HEK293 (cell line): ENCODE data around the gene SPTLC2.

Experiments used
- CTCF ChIA-PET: fragments of 350-600 bp; formaldehyde crosslinking; extraction: SDS; loops from one replicate; lab custom pipeline; 2021; ENCODE audit warnings: antibody characterized with exemption; lab: Yijun Ruan, JAX
- POLR2A ChIA-PET: fragments of 300-600 bp; formaldehyde crosslinking; extraction: SDS; loops from one replicate; lab custom pipeline; 2020; ENCODE audit warnings: antibody characterized with exemption, inconsistent platforms; lab: Yijun Ruan, JAX
- H3K27ac ChIP-seq: fragments of 200-500 bp; sonication (Bioruptor generic); 2 replicates; pipeline ENCODE4 v1.5.1; 2014; ENCODE audit warnings: low read depth, low read length, control low read depth, inconsistent platforms; ENCODE audit errors: extremely low read depth
- H3K36me3 ChIP-seq, 2 experiments: fragments of 200-500 bp in 1 of 2; sonication (Bioruptor generic) in 1 of 2; 1 replicate in 1 of 2; 2 replicates in 1 of 2; pipeline ENCODE4 v1.5.1; 2014 to 2017; ENCODE audit warnings: inconsistent platforms in 2 of 2, low read length in 2 of 2; ENCODE audit not compliant: control insufficient read depth in 2 of 2, insufficient read depth in 1 of 2
- H3K4me1 ChIP-seq: fragments of 200-500 bp; sonication (Bioruptor generic); 2 replicates; pipeline ENCODE4 v1.5.1; 2014; ENCODE audit warnings: mild to moderate bottlenecking, low read length, inconsistent platforms; ENCODE audit not compliant: control insufficient read depth, insufficient read depth
- H3K4me3 ChIP-seq: 2 replicates; pipeline ENCODE4 v1.5.1; 2011; ENCODE audit warnings: low read depth, mild to moderate bottlenecking, control low read depth, low read length, moderate library complexity
- H3K9me3 ChIP-seq: fragments of 200-500 bp; sonication (Bioruptor generic); 2 replicates; pipeline ENCODE4 v1.5.1; 2014; ENCODE audit warnings: low read depth, low read length, inconsistent platforms; ENCODE audit not compliant: control insufficient read depth, insufficient read depth
- GFI1B ChIP-seq: fragments of 450-650 bp; formaldehyde crosslinking; IDR thresholded peaks from 2 replicates; pipeline ENCODE4 v1.5.1; 2016; ENCODE audit warnings: missing biosample characterization, missing genetic modification characterization
- PRDM1 ChIP-seq: fragments of 450-650 bp; formaldehyde crosslinking; IDR thresholded peaks from 2 replicates; pipeline ENCODE4; 2016; ENCODE audit warnings: missing biosample characterization, missing genetic modification characterization
- REST ChIP-seq: fragments of 450-650 bp; formaldehyde crosslinking; IDR thresholded peaks from 2 replicates; pipeline ENCODE4 v1.5.1; 2016; ENCODE audit warnings: missing biosample characterization, missing genetic modification characterization
- YY1 ChIP-seq: fragments of 450-650 bp; formaldehyde crosslinking; IDR thresholded peaks from 2 replicates; pipeline ENCODE4 v1.5.1; 2018; ENCODE audit warnings: missing biosample characterization, missing genetic modification characterization
- ZNF155 ChIP-seq: fragments of 450-650 bp; formaldehyde crosslinking; IDR thresholded peaks from 2 replicates; pipeline ENCODE4 v1.5.1; 2016; ENCODE audit warnings: missing biosample characterization, missing genetic modification characterization
- ZNF175 ChIP-seq: fragments of 450-650 bp; formaldehyde crosslinking; IDR thresholded peaks from 2 replicates; pipeline ENCODE4 v1.5.1; 2016; ENCODE audit warnings: missing biosample characterization, missing genetic modification characterization
- ZNF2 ChIP-seq: fragments of 450-650 bp; formaldehyde crosslinking; IDR thresholded peaks from 2 replicates; pipeline ENCODE4 v1.5.1; 2016; ENCODE audit warnings: missing biosample characterization, missing genetic modification characterization
- ZNF202 ChIP-seq: fragments of 450-650 bp; formaldehyde crosslinking; IDR thresholded peaks from 2 replicates; pipeline ENCODE4 v1.5.1; 2016; ENCODE audit warnings: missing biosample characterization, missing genetic modification characterization, borderline replicate concordance
- ZNF24 ChIP-seq: fragments of 450-650 bp; formaldehyde crosslinking; IDR thresholded peaks from 2 replicates; pipeline ENCODE4 v1.5.1; 2016; ENCODE audit warnings: missing biosample characterization, missing genetic modification characterization
- ZNF274 ChIP-seq, 2 experiments: fragments of 200-500 bp in 1 of 2; fragments of 450-650 bp in 1 of 2; sonication (Bioruptor generic) in 1 of 2; formaldehyde crosslinking in 1 of 2; IDR thresholded peaks; 2 replicates each; pipeline versions ENCODE4 v1.5.1 to v1.6.1; 2014 to 2016; ENCODE audit warnings: borderline replicate concordance in 1 of 2, inconsistent platforms in 1 of 2, low read length in 1 of 2, missing biosample characterization in 1 of 2, missing genetic modification characterization in 1 of 2
- ZNF341 ChIP-seq: fragments of 450-650 bp; formaldehyde crosslinking; IDR thresholded peaks from 2 replicates; pipeline ENCODE4; 2016; ENCODE audit warnings: low read depth, missing biosample characterization, missing genetic modification characterization
- ZNF426 ChIP-seq: fragments of 450-650 bp; formaldehyde crosslinking; IDR thresholded peaks from 2 replicates; pipeline ENCODE4 v1.5.1; 2017; ENCODE audit warnings: missing biosample characterization, missing genetic modification characterization, mild to moderate bottlenecking, inconsistent platforms, moderate library complexity
- ZNF488 ChIP-seq: fragments of 450-650 bp; formaldehyde crosslinking; IDR thresholded peaks from 2 replicates; pipeline ENCODE4 v1.5.1; 2016; ENCODE audit warnings: missing biosample characterization, missing genetic modification characterization
- ZNF529 ChIP-seq: fragments of 450-650 bp; formaldehyde crosslinking; IDR thresholded peaks from 2 replicates; pipeline ENCODE4 v1.5.1; 2017; ENCODE audit warnings: missing genetic modification characterization, missing biosample characterization; ENCODE audit not compliant: insufficient replicate concordance
- ZNF544 ChIP-seq: fragments of 450-650 bp; formaldehyde crosslinking; IDR thresholded peaks from 2 replicates; pipeline ENCODE4 v1.5.0; 2017; ENCODE audit warnings: missing biosample characterization, missing genetic modification characterization
- ZNF571 ChIP-seq: fragments of 450-650 bp; formaldehyde crosslinking; IDR thresholded peaks from 2 replicates; pipeline ENCODE4 v1.5.0; 2017; ENCODE audit warnings: missing biosample characterization, missing genetic modification characterization
- ZNF596 ChIP-seq: fragments of 450-650 bp; IDR thresholded peaks from 2 replicates; pipeline ENCODE4 v1.5.0; 2018; ENCODE audit warnings: missing biosample characterization, mild to moderate bottlenecking, missing genetic modification characterization, moderate library complexity
- ZNF621 ChIP-seq: fragments of 450-650 bp; formaldehyde crosslinking; IDR thresholded peaks from 2 replicates; pipeline ENCODE4 v1.5.1; 2017; ENCODE audit warnings: missing biosample characterization, missing genetic modification characterization
- ZNF654 ChIP-seq: fragments of 450-650 bp; formaldehyde crosslinking; IDR thresholded peaks from 2 replicates; pipeline ENCODE4 v1.5.1; 2016; ENCODE audit warnings: low read depth, missing biosample characterization, missing genetic modification characterization
- ZNF747 ChIP-seq: fragments of 450-650 bp; formaldehyde crosslinking; IDR thresholded peaks from 2 replicates; pipeline ENCODE4 v1.5.1; 2016; ENCODE audit warnings: missing biosample characterization, missing genetic modification characterization
- ZNF792 ChIP-seq: fragments of 450-650 bp; formaldehyde crosslinking; IDR thresholded peaks from 2 replicates; pipeline ENCODE4 v1.5.1; 2016; ENCODE audit warnings: missing biosample characterization, missing genetic modification characterization

SPTLC2 gene

GRCh38 chr14:77554816-77555599 is 61.4 kb downstream of the SPTLC2 start (continued):
- TF ChIP-seq REST (tag by site-specific recombination) (no peak), YY1 (no peak), ZNF155 (no peak), ZNF596 (tag by site-specific recombination) (no peak), ZNF621 (no peak)

- H3K36me3 ChIP-seq: peaks cover 40 to 46% of the 10 kb centered on the region in 2 experiments
- CTCF ChIA-PET: interaction anchor here (0.6 to 2.3 kb wide), 4 partner anchors 95 to 951 kb away, joined by 3 to 12 read pairs (median 5); no protein-coding TSS in a partner anchor
- H3K9me3 ChIP-seq: no peaks in the 10 kb centered on the region
- TF ChIP-seq ZNF529 (tag by site-specific recombination): no peak
- no peak for TF ChIP-seq ZNF24 (tag by site-specific recombination)
- no peak for TF ChIP-seq ZNF2
- TF ChIP-seq ZNF747: no peak
- no peak for TF ChIP-seq ZNF274 (IDR thresholded peaks at IDR 0.05; ENCODE audit: low read length)
- no peak for TF ChIP-seq ZNF274 (tag by site-specific recombination; IDR thresholded peaks at IDR 0.05; ENCODE audit: borderline replicate concordance)
- no peak for TF ChIP-seq ZNF426 (tag by site-specific recombination)
- no peak for TF ChIP-seq ZNF488
- no peak for TF ChIP-seq ZNF341 (tag by site-specific recombination)
- no peak for TF ChIP-seq ZNF792 (tag by site-specific recombination)
- TF ChIP-seq ZNF544 (tag by site-specific recombination): no peak
- TF ChIP-seq GFI1B: no peak
- no peak for TF ChIP-seq PRDM1
- TF ChIP-seq ZNF175 (tag by site-specific recombination): no peak
- no peak for TF ChIP-seq ZNF654 (tag by site-specific recombination)
- TF ChIP-seq REST (tag by site-specific recombination): no peak
- no peak for TF ChIP-seq ZNF202 (tag by site-specific recombination)
- no peak for TF ChIP-seq ZNF571
- no peak overlapping the region for H3K27ac ChIP-seq
- POLR2A ChIA-PET: no interaction called here
- no peaks in the 10 kb centered on the region for H3K4me1 ChIP-seq
- H3K4me3 ChIP-seq: no peak overlapping the region
Observed at GRCh38 chr14:77554207-77554606, 62.2 kb downstream of the SPTLC2 start.
